ENCODE results near the gene DBX2. TPM values are rescaled to one million over a fixed set of nuclear protein-coding genes. Genes with fewer than 3 reads are reported as not detected.

Gene DBX2
- total RNA-seq, 3 donors from 2014 or later (not counting 1 experiment from before 2014, with no cell fraction given): not detected

DNA sequence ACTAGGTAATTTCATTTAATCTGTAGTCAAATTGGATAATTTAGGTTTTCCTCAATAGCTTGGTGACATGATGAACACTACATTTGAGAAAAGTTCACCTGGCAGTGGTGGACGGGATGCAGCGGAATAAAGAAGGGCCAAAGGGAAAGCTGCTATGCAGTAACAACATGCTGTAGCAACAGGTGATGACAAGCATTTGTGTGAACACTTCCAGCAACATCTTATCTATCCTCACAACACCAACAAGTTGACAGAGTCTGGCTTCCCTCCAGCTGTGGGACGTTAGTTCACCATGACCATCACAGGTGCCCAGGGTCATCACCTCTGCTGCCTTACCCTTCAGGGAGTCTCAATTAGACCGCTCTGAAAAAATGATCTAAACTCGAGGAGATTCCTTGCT lies 8.3 kb downstream of the DBX2 start:
- WGBS (ENCODE audit: insufficient coverage): 92% methylated on average over 5 of the region's 5 CpGs
- peaks cover 12 to 14% of the 10 kb centered on the region in 2 donors for H3K27me3 Mint-ChIP-seq (ENCODE audit: low read depth in 2 of 2)
- Histone ChIP-seq H3K27ac (ENCODE audit: low read length) (no peak overlapping the region), H3K27me3 (ENCODE audit: control insufficient read depth, insufficient read depth, low read length) (peaks cover 4% of the 10 kb centered on the region), H3K4me1 (ENCODE audit: control insufficient read depth, insufficient read depth, low read length) (no peaks in the 10 kb centered on the region), H3K9me3 (ENCODE audit: control insufficient read depth, insufficient read depth, low read length) (no peaks in the 10 kb centered on the region), H3K36me3 (ENCODE audit: control insufficient read depth, insufficient read depth, low read length) (no peaks in the 10 kb centered on the region), H3K4me3 (ENCODE audit: low read length) (no peak overlapping the region)
- H3K4me3 Mint-ChIP-seq: no peak overlapping the region
- ATAC-seq: no peak
- no peaks in the 10 kb centered on the region for H3K36me3 Mint-ChIP-seq
- H3K27ac Mint-ChIP-seq: no peak overlapping the region
- no peaks in the 10 kb centered on the region for H3K9me3 Mint-ChIP-seq
- DNase-seq: no peak
- no peaks in the 10 kb centered on the region for H3K4me1 Mint-ChIP-seq
- TF ChIP-seq, protein P1, sequence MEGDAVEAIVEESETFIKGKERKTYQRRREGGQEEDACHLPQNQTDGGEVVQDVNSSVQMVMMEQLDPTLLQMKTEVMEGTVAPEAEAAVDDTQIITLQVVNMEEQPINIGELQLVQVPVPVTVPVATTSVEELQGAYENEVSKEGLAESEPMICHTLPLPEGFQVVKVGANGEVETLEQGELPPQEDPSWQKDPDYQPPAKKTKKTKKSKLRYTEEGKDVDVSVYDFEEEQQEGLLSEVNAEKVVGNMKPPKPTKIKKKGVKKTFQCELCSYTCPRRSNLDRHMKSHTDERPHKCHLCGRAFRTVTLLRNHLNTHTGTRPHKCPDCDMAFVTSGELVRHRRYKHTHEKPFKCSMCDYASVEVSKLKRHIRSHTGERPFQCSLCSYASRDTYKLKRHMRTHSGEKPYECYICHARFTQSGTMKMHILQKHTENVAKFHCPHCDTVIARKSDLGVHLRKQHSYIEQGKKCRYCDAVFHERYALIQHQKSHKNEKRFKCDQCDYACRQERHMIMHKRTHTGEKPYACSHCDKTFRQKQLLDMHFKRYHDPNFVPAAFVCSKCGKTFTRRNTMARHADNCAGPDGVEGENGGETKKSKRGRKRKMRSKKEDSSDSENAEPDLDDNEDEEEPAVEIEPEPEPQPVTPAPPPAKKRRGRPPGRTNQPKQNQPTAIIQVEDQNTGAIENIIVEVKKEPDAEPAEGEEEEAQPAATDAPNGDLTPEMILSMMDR (IDR thresholded peaks at IDR 0.05): no peak
- intact Hi-C loops (cut with micrococcal nuclease): no loop called here

DNA sequence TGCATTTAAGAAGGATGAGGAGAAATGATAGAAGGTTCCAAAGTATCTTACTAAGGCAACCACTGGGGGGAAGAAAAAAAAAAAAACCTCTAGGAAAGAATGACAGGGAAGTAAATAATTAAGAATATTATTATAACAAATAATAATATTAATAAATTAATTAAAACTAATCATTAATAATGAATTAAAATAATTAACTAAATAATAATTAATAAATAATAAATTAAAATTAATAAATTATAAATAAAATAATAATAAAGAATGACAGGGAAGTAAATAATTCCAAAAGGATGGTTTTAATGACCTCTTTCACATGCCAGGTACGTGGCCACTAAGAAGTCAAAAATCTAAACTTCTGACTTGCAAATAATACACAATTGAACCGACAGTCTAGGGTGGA lies 9.9 kb downstream of the DBX2 start:
- H3K4me3 Mint-ChIP-seq: no peak overlapping the region
- H3K9me3 Mint-ChIP-seq: no peaks in the 10 kb centered on the region
- no peaks in the 10 kb centered on the region for H3K9me3 ChIP-seq (ENCODE audit: control insufficient read depth, insufficient read depth, low read length)
- 43% methylated on average over 1 of the region's 2 CpGs for WGBS (ENCODE audit: insufficient coverage)
- H3K27ac ChIP-seq (ENCODE audit: low read length): no peak overlapping the region
- H3K4me1 ChIP-seq (ENCODE audit: control insufficient read depth, insufficient read depth, low read length): no peaks in the 10 kb centered on the region
- no peaks in the 10 kb centered on the region for H3K36me3 ChIP-seq (ENCODE audit: control insufficient read depth, insufficient read depth, low read length)
- no peaks in the 10 kb centered on the region for H3K4me1 Mint-ChIP-seq
- no peak for ATAC-seq
- TF ChIP-seq, protein P1 (IDR thresholded peaks at IDR 0.05): no peak
- no peak overlapping the region for H3K4me3 ChIP-seq (ENCODE audit: low read length)
- DNase-seq: no peak
- H3K27ac Mint-ChIP-seq: no peak overlapping the region
- peaks cover 4 to 9% of the 10 kb centered on the region in 2 donors for H3K27me3 Mint-ChIP-seq (ENCODE audit: low read depth in 2 of 2)
- peaks cover 2% of the 10 kb centered on the region for H3K27me3 ChIP-seq (ENCODE audit: control insufficient read depth, insufficient read depth, low read length)
- intact Hi-C loops (cut with micrococcal nuclease): no loop called here
- H3K36me3 Mint-ChIP-seq: no peaks in the 10 kb centered on the region

DNA sequence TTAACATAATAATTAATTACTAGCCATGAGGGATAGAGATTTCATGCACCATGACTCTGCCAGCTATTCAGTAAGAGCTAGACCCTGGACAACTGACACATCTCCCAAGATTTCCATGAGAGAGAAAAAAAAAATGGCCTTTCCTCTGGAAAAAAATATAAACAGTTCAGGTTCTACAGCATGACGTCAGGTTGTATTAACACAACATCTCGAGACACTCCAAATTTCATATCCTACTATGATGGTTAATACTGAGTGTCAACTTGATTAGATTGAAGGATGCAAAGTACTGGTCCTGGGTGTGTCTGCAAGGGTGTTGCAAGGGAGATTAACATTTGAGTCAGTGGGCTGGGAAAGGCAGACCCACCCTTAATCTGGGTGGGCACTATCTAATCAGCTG lies 11.1 kb downstream of the DBX2 start:
- intact Hi-C loops (cut with micrococcal nuclease): no loop called here
- Mint-ChIP-seq H3K27ac (no peak overlapping the region), H3K4me3 (no peak overlapping the region), H3K9me3 (peaks cover 0 to 2% of the 10 kb centered on the region in 2 donors), H3K4me1 (no peaks in the 10 kb centered on the region), H3K36me3 (no peaks in the 10 kb centered on the region), H3K27me3 (ENCODE audit: low read depth in 2 of 2) (peaks cover 9 to 12% of the 10 kb centered on the region in 2 donors)
- H3K27me3 ChIP-seq (ENCODE audit: control insufficient read depth, insufficient read depth, low read length): peaks cover 2% of the 10 kb centered on the region
- TF ChIP-seq, protein P1 (IDR thresholded peaks at IDR 0.05): no peak
- no CpG with 5 or more reads among the region's 2 CpGs for WGBS (ENCODE audit: insufficient coverage)
- no peaks in the 10 kb centered on the region for H3K9me3 ChIP-seq (ENCODE audit: control insufficient read depth, insufficient read depth, low read length)
- no peak overlapping the region for H3K4me3 ChIP-seq (ENCODE audit: low read length)
- ATAC-seq (no peak), DNase-seq (no peak)
- no peaks in the 10 kb centered on the region for H3K36me3 ChIP-seq (ENCODE audit: control insufficient read depth, insufficient read depth, low read length)
- no peak overlapping the region for H3K27ac ChIP-seq (ENCODE audit: low read length)
- no peaks in the 10 kb centered on the region for H3K4me1 ChIP-seq (ENCODE audit: control insufficient read depth, insufficient read depth, low read length)

DNA sequence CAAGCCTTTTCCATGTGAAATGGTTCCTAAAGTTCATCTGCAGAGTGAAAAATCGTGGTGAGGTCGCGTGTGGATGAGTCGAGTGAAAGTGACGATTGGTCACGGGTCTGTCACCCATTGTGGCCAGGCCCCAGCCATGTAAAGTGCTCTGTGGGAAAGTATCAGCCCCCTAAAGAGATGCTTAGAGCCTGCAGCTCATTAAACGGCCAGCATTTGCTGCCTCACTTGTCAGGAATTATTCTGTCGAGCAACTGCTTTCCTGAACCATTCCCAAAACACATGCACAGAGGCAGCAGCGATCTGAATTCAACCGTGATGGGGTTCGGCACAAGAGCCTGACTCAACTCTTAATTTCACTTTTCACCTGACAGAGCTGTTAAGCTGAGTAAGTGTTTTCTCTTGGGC lies 16.0 kb downstream of the DBX2 start:
- H3K27ac Mint-ChIP-seq: no peak overlapping the region
- H3K36me3 ChIP-seq (ENCODE audit: control insufficient read depth, insufficient read depth, low read length): no peaks in the 10 kb centered on the region
- peaks cover 2% of the 10 kb centered on the region for H3K27me3 ChIP-seq (ENCODE audit: control insufficient read depth, insufficient read depth, low read length)
- H3K4me3 Mint-ChIP-seq: no peak overlapping the region
- H3K27me3 Mint-ChIP-seq (ENCODE audit: low read depth in 2 of 2): peaks cover 12 to 34% of the 10 kb centered on the region in 2 donors
- TF ChIP-seq, protein P1 (IDR thresholded peaks at IDR 0.05): no peak
- no peaks in the 10 kb centered on the region for H3K4me1 ChIP-seq (ENCODE audit: control insufficient read depth, insufficient read depth, low read length)
- no peaks in the 10 kb centered on the region for H3K4me1 Mint-ChIP-seq
- H3K36me3 Mint-ChIP-seq: no peaks in the 10 kb centered on the region
- no peaks in the 10 kb centered on the region for H3K9me3 ChIP-seq (ENCODE audit: control insufficient read depth, insufficient read depth, low read length)
- H3K27ac ChIP-seq (ENCODE audit: low read length): no peak overlapping the region
- no peak for ATAC-seq
- intact Hi-C loops (cut with micrococcal nuclease): no loop called here
- no peak overlapping the region for H3K4me3 ChIP-seq (ENCODE audit: low read length)
- no peak for DNase-seq
- H3K9me3 Mint-ChIP-seq: peaks cover 0 to 2% of the 10 kb centered on the region in 2 donors
- WGBS (ENCODE audit: insufficient coverage): 75% methylated on average over 11 of the region's 11 CpGs
